HG02759 (cell line): ENCODE data around the gene MTG1.
"Not testable (repeated sequence)": the region's sequence is repeated elsewhere in the genome, so short reads cannot be mapped to it uniquely, and the experiment has no call there.

Experiments used
- ATAC-seq: cut with Tn5 transposase; IDR thresholded peaks from one replicate; pipeline ENCODE4 v1.9.1; 2021; ENCODE audit warnings: mild to moderate bottlenecking, moderate library complexity; ENCODE audit not compliant: unreplicated experiment

MTG1 gene

GRCh38 chr10:133460208-133460769, 66.3 kb downstream of the MTG1 start:
- no peak for ATAC-seq

- ATAC-seq: no peak
Measured at GRCh38 chr10:133461027-133461426, 67.1 kb downstream of the MTG1 start.

GRCh38 chr10:133461841-133462240, 67.9 kb downstream of the MTG1 start:
- no peak for ATAC-seq

GRCh38 chr10:133462512-133463305, 68.8 kb downstream of the MTG1 start:
- no peak for ATAC-seq

GRCh38 chr10:133464582-133465031, 70.7 kb downstream of the MTG1 start:
- ATAC-seq: no peak

- no peak for ATAC-seq
Measured at GRCh38 chr10:133465191-133465949, 71.4 kb downstream of the MTG1 start.

GRCh38 chr10:133465950-133466474, 72.1 kb downstream of the MTG1 start:
- no peak for ATAC-seq

- ATAC-seq: no peak
Measured at GRCh38 chr10:133466683-133467275, 72.8 kb downstream of the MTG1 start.

- no peak for ATAC-seq
Measured at GRCh38 chr10:133467286-133467911, 73.4 kb downstream of the MTG1 start.

- ATAC-seq: not testable (repeated sequence)
Measured at GRCh38 chr10:133469205-133469604, 75.2 kb downstream of the MTG1 start.

- ATAC-seq: no peak
Measured at GRCh38 chr10:133471300-133472109, 77.5 kb downstream of the MTG1 start.
